Hematopoietic multipotent progenitor cell treated with erythropoietin and hydrocortisone succinate and interleukin-3 and kit ligand, for 4 days (in vitro differentiated cells): ENCODE measurements around the gene PRPF18.
"Not testable (repeated sequence)": the region's sequence is repeated elsewhere in the genome, so short reads cannot be mapped to it uniquely, and the experiment has no call there.

Experiments
- DNase-seq: peaks from one replicate; pipeline ENCODE4 v3.0.0-alpha.2; 2015

PRPF18 gene

DNA sequence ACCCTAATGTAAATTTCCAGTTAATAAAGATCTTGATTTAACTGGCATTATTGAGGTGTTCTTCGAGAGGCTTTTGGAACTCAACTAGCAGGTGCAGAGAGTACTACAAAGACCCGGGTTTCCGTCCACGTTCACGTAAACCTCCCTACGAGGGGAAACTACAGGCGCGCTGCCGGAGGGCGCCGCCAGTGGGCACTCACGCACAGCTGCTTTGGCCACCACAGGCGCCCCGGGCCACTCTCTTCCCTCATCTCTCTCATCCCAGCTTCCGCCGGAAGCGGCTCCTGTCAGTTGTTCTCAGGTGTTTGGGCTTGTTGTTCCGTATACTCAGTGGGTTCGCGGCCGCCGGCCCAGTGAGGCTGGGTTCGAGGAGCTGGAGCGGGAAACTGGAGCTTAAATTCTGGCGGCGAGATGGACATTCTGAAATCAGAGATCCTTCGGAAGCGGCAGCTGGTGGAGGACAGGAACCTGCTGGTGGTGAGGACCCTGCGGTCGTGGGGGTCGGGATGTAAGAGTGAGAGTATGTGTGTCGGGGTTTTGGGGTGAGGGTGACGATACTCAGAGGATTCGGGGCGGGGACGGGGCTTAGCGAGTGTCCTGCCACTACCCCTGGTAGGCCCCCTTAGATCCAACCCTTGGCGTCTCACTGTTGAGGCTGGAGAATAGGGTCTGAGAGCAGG lies at the start of gene PRPF18:
Gene PRPF18, plus strand, starts transcription at position 290 of the 680 bp plus-strand sequence. Its CDS starts 122 bp downstream, at position 412.
- DNase-seq, result peak; percentile 97

- not testable (repeated sequence) for DNase-seq
Measured at GRCh38 chr10:13537985-13538384, 48.8 kb upstream of the PRPF18 start.

DNA sequence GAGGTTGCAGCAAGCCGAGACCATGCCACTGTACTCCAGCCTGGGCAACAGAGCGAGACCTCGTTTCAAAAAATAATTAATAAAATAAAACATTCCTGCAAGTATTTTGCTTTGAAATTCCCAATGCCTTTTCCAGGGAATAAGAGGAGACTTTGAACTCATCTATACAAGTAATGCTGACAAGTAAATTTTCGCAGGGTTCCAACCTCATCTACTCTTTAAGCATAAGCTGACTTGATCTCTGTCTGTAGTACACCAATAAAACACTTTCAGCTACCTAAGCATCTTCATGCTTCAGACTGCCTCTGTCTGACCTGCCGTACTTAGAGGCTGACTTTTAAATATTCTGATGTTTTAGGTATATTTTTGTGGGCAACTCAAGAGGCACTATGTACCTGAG lies 44.2 kb upstream of the PRPF18 start:
- no peak for DNase-seq

- DNase-seq, result no peak
Measured at GRCh38 chr10:13550802-13551201, 36.0 kb upstream of the PRPF18 start.

DNA sequence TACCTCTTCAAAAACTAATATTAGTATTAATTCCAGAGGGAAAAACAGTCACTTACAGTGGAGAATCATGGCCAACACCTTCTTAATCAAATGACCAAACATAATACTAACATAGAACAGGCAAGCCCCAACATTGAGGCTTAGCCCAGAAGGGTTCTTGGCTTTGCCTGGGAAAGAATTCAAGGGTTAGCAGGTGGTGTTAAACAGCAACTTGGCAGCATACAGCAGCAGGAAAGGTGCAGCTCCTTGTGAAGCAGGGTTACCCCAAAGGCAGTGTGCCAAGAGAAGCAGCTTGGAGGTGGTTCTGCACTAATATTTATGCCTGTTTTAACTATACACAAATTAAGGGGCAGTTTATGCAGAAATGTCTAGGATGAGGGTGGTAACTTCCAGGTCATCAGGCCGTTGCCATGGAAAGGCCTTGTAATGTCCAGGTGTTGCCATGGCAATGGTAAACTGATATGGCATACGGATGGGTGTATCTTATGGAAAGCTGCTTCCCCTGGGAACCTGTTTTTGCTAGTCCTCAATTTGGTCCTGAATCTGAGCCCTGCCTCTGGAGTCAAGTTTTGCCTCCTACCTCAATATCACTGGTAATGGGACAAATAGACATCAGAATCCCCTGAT lies 30.8 kb upstream of the PRPF18 start:
- no peak for DNase-seq

- DNase-seq, result no peak
Measured at GRCh38 chr10:13559124-13559700, 27.6 kb upstream of the PRPF18 start.

GRCh38 chr10:13560597-13560996 lies 26.2 kb upstream of the PRPF18 start:
- no peak for DNase-seq

- no peak for DNase-seq
Measured at GRCh38 chr10:13563481-13564445, 23.0 kb upstream of the PRPF18 start.

GRCh38 chr10:13564576-13564975 lies 22.2 kb upstream of the PRPF18 start:
- no peak for DNase-seq

DNA sequence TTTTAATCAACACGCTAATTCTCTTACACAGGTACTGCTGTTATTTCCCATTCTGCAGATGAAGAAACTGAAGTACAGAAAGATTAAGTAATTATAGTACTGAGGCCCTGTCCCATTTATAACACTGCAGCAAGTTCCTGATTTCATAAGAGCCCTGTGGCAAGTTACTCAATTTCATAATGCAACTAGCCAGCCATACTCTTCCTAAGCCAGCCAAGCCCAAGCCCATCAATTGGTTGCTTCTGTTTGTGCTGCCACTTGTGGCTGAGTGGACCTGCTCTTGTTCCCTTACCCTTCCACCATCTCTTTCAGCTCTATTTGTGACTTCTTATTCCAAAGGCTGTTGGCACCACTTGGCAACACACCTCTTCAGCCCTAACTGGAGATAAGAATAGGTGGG lies 19.7 kb upstream of the PRPF18 start:
- peak; percentile 76 for DNase-seq

- DNase-seq, result no peak
Measured at GRCh38 chr10:13571541-13571940, 15.2 kb upstream of the PRPF18 start.

- DNase-seq, result no peak
Measured at GRCh38 chr10:13573960-13574359, 12.8 kb upstream of the PRPF18 start.

DNA sequence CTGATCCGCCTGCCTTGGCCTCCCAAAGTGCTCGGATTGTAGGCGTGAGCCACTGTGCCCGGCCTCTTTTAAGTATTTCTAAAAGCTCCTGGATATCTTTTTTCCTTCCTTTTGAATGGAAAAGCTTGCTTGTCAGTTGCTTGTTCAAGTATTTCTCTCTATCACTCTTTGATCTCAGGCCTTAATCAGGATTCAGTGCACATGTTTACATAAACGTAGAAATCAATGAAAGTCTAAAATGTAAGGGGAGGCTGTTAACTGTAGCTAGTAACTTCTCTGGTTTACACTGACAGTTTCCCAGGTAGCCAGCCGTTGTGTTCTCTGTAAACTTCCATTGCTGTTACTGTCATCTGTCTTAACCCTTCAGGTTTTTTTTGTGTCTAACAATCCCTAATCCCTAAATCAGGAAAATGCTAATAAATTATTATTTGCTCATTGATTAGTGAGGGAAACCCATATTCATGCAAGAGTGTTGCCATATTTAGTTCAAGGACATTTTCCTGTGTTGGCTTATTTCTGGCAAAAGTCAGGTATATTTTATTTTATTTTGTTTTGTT lies 1.5 kb upstream of the PRPF18 start:
- no peak for DNase-seq

- DNase-seq, result no peak
Measured at GRCh38 chr10:13585943-13586342, 822 bp upstream of the PRPF18 start.

- DNase-seq, result peak; percentile 50
Measured at GRCh38 chr10:13587391-13587790, 626 bp downstream of the PRPF18 start.

GRCh38 chr10:13589316-13589715 lies 2.6 kb downstream of the PRPF18 start:
- peak; percentile 21 for DNase-seq

GRCh38 chr10:13590886-13591285 lies 4.1 kb downstream of the PRPF18 start:
- DNase-seq, result no peak

DNA sequence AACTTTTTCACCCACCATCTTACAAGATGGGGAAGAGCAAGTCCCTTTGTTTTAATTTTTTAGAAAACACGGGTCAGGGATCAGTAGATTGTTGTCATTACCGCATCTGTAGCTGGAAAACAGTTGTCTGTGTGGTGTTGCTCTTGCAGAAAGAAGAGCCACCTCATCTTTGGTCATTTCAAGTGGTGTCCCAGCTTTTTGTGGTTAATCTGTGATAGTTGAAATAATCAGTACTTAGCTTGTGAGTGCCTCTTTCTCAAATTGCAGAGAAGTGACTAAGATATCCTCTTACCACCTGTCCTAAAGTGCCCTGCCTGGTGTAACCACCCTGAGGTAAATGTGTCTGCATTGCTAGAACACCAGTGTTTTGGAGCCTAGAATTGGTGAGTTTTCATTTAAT lies 5.5 kb downstream of the PRPF18 start:
- DNase-seq, result no peak

GRCh38 chr10:13593535-13593934 lies 6.8 kb downstream of the PRPF18 start:
- DNase-seq, result no peak

- no peak for DNase-seq
Measured at GRCh38 chr10:13594641-13595040, 7.9 kb downstream of the PRPF18 start.

DNA sequence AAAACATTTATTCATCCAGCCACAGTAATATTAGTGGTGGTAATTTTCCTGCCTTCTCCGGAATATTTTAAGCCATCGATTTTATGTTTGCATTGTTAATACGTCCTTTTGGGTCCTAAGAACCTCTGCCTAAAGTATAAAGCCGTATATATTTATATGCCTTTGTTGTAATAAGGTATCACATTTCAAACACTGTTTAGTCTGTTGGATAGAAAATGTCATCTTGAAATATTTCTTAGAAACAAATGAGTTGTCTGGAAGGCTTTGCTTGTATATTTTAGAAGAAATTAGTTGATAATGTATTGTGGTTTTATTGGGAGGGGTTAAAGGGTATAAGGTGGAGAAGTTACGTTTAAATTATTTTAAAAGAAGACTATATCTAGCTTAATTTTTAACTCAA lies 11.1 kb downstream of the PRPF18 start:
- no peak for DNase-seq

- no peak for DNase-seq
Measured at GRCh38 chr10:13604357-13605040, 17.7 kb downstream of the PRPF18 start.
